ENCODE data around the gene NSFL1C.
"Not testable (repeated sequence)": the region's sequence is repeated elsewhere in the genome, so short reads cannot be mapped to it uniquely, and the experiment has no call there.

The NSFL1C gene

GRCh38 chr20:1423206-1423605, 43.4 kb downstream of the NSFL1C start:
- DNase-seq, result no peak

GRCh38 chr20:1422753-1423152, 43.9 kb downstream of the NSFL1C start:
- DNase-seq, result no peak

- DNase-seq, result no peak
Measured at GRCh38 chr20:1420066-1420465, 46.6 kb downstream of the NSFL1C start.

GRCh38 chr20:1418350-1418749, 48.3 kb downstream of the NSFL1C start:
- no peak for DNase-seq

GRCh38 chr20:1417790-1418189, 48.9 kb downstream of the NSFL1C start:
- DNase-seq, result no peak

- DNase-seq, result no peak
Measured at GRCh38 chr20:1417273-1417672, 49.4 kb downstream of the NSFL1C start.

- DNase-seq, result no peak
Measured at GRCh38 chr20:1415667-1416468, 50.8 kb downstream of the NSFL1C start.

DNA sequence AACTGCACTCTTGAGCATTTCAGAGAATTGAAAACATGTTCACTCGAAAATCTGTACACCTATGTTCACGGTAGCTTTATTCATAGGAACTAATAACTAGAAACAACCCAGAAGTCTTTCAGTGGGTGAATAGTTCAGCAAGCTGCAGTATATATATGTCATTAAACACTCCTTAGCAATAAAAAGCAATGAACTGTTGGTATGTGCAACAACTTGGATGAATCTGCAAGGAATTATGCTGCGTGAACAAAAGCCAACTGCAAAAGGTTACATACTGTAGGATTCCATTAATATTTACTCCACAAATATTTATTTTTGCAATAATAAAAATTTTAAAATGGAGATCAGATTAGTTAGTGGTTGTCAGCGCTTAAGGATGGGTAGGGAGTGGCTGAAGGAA, 51.7 kb downstream of the NSFL1C start:
- no peak for DNase-seq

DNA sequence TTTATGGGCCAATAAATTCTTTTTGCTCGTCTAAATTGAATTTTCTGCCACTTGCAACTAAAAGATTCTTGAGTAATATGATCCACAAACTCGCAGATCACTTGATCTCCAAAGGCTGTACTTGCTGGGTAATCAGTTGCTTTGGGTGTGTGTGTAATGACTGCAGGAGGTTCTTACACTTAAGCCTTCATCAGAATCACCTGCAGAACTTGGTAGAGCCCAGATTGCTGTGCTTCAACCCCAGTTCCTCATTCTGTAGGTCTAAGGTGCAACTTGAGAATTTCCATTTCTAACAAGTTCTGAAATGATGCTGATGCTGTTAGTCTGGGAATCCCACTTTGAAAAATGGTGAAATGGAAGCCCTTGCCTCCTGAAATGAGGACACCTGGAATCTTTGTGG, 60.8 kb downstream of the NSFL1C start:
- no peak for DNase-seq

GRCh38 chr20:1403624-1404023, 63.0 kb downstream of the NSFL1C start:
- no peak for DNase-seq

DNA sequence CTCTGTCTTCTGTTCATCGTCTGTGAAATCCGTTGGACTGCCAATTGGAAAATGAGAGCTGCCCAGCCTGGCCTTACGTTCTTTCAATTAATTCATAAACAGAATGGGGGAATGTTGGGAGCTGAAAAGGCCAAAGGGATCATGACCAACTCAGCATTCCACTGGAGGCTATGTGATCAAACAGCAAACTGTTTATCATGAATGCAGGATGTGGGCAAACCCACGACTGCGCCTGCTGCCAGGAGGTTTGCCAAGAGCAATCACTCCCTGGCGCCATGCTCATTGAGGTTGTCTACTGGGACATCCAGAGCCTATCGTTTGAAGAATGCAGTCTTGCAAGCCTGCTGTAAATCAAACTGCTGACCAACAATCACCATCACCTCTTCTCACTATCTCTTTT, 64.5 kb downstream of the NSFL1C start:
- DNase-seq, result no peak

DNA sequence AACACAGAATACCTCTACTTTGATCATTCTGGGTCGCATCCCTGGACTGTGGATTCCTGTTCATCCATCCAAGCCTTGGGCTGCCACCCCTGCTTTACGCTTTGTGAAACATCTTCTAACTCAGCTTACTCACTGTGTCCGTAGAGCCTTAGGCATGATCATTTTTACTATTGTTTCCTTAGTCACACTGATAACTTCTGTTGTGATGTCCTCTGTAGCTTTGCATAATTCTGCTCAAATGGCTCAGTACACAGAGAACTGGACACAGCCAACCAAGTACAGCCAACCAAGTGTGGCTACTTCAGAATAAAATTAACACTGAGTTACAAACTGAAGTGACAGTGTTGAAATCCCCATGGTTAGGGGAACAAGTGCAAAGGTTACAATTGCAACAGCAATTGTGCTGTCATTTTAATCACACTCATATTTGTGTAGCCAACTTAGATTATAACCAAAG, 65.2 kb downstream of the NSFL1C start:
- no peak for DNase-seq

- DNase-seq, result not testable (repeated sequence)
Measured at GRCh38 chr20:1399678-1400366, 66.8 kb downstream of the NSFL1C start.

DNA sequence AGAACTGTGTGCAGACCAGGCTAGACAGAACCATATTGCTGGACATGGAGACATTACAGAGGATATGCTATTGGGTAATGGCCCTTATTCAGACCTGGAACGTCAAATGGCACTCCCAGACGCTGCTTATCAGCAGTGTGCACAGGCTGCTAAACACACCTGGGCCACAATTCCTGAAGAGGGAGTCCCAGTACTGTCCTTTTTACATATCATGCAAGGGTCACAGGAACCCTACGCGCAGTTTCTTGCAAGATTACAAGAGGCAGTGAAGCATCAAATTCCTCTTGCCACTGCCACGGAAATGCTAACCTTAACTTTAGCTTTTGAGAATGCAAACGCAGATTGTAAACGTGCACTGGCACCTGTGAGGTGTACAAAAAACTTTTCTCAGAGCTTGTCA, 68.5 kb downstream of the NSFL1C start:
- not testable (repeated sequence) for DNase-seq

DNA sequence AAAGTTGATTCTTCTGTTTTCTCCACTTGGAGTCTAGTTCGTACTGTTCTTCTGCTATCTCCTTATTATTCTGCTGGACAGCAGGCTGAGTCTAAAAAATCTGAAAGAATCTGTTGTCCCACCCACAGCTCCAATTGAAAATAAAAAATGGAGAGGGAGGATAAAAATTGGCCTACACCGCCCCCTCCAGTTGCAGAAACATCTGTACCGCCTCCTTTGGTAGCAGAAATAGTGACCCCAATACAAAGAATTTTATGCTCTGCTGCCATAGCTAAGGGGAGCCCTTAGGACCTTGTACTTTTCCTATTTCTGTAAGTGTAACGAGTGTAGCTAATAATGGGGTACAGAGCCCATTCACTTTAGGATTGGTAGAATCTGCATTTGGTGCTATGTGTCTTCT, 68.9 kb downstream of the NSFL1C start:
- peak; percentile 21 for DNase-seq

- DNase-seq, result no peak
Measured at GRCh38 chr20:1396702-1397101, 69.9 kb downstream of the NSFL1C start.

- DNase-seq, result no peak
Measured at GRCh38 chr20:1396264-1396663, 70.4 kb downstream of the NSFL1C start.

DNA sequence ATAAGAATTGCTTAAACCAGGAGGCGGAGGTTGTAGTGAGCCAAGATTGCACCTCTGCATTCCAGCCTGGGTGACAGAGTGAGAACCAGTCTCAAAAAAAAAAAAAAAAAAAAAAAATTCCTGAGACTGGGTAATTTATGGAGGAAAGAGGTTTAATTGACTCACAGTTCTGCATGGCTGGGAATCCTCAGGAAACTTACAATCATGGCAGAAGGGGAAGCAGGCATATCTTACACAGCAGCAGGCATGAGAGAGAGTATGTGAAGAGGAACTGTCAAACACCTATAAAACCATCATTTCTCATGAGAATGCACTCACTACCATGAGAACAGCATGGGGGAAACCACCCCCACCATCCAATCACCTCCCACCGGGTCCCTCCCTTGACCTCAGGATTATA, 72.0 kb downstream of the NSFL1C start:
- no peak for DNase-seq

- no peak for DNase-seq
Measured at GRCh38 chr20:1393507-1393882, 73.2 kb downstream of the NSFL1C start.

DNA sequence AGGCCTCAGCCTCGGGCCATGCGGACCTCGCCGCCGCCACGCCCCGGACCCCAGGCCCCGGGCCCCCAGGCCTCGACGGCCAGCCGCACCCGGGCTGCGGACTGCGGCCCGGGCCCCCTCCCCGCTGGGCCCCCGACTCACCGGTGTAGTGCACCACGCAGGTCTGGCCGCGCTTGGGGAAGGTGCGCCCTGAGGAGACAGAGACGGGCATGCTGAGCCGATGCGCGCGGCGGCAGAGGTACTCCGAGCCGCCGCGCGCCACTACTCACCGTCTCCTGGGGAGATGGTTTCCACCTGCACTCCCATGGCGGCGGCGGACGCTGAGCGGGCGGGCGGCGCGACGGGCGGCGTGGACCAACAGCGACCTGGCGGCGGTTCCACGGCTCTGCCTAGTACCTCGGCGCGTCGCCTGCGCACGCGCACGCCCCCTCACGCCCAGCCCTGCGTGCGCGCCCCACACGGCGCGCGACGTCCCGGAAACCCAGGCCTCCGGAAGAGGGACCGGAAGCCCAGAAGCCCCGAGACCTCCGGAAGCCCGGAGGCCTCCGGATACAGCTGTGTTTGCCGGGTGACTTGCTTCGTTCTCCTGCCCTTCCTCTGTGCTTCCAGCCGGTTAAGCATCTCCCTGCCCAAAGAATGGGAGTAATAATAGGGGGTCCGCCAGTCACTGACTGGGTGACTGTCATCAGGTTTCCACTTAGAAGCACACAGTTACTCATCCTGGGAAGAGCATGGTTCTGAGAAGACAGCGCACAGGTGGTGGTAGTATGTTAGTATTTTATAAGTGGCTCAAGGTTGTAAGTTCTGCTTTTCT, 73.7 kb downstream of the NSFL1C start, which contains the start of gene FKBP1A:
Gene FKBP1A, minus strand, starts transcription at position 362 of the 814 bp plus-strand sequence. Its CDS starts 56 bp downstream, at position 306.
- peak; percentile 75 to 88 for DNase-seq

DNA sequence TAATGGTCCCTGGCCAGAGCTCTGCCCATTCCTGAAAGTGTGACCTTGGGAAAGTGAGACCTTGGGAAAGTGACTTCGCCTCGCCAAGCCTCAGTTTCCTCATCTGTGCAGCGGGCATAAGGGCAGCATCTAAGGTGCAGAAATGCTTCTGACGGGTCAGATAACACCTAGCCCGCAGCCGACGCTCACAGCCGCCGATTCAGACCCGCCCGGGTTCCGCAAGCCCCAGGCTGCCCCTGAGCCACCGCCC, 74.3 kb downstream of the NSFL1C start:
- no peak for DNase-seq
